GM10248 (cell line): ENCODE results near the gene FOXD2.

Source experiments
- CTCF ChIA-PET: fragments of 300-600 bp; sonication (Branson Sonifier 250); formaldehyde crosslinking; extraction: SDS; loops from one replicate; lab custom pipeline; 2021; ENCODE audit warnings: antibody characterized with exemption; lab: Yijun Ruan, JAX
- POLR2A ChIA-PET: fragments of 350-650 bp; sonication (Branson Sonifier 250); formaldehyde crosslinking; extraction: SDS; loops from one replicate; lab custom pipeline; 2020; ENCODE audit warnings: antibody characterized with exemption; lab: Yijun Ruan, JAX
- DNase-seq: peaks from one replicate; pipeline ENCODE4 v3.0.0; 2012; ENCODE audit errors: extremely low spot score
- CTCF ChIP-seq: IDR thresholded peaks from 2 replicates; pipeline ENCODE4 v1.5.1; 2012; ENCODE audit warnings: mild to moderate bottlenecking, low read depth; ENCODE audit errors: extremely low read depth, missing control alignments, control extremely low read depth

FOXD2 gene

GRCh38 chr1:47487332-47487731 is 49.5 kb downstream of the FOXD2 start:
- TF ChIP-seq CTCF = no peak
- no peak for DNase-seq
- ChIA-PET CTCF (no interaction called here), POLR2A (no interaction called here)

GRCh38 chr1:47487850-47488450 is 50.1 kb downstream of the FOXD2 start:
- TF ChIP-seq CTCF = no peak
- ChIA-PET CTCF (interaction anchor here (1.8 kb wide), 1 partner anchor 13 kb away, joined by 5 read pairs; no protein-coding TSS in a partner anchor), POLR2A (no interaction called here)

More at GRCh38 chr1:47487850-47488450, 50.1 kb downstream of the FOXD2 start:
- DNase-seq = no peak
